ENCODE results near the gene TRMT10C.
"Not testable (repeated sequence)": the region's sequence is repeated elsewhere in the genome, so short reads cannot be mapped to it uniquely, and the experiment has no call there.

TRMT10C gene

GRCh38 chr3:101561630-101562328, at the start of gene TRMT10C:
TRMT10C (plus strand) TSS chr3:101561868; CDS start chr3:101564782, 2,914 bp downstream.
- DNase-seq (ENCODE audit: low read depth in 3 of 3): peak; percentile 85 to 91 (median 91)

DNA sequence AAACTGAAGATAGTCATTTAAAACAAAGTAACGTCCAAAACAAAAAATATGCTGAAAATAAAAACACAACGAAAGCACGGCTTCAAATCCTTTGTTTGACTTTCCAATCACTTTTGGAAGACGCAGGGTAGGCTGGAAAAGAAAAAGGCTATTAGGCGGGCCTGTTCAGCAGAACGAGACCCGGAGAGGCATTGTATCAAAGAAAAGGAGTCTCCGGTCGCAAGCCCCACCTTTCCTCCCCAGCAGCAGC, 49.3 kb upstream of the TRMT10C start:
- DNase-seq (ENCODE audit: low read depth in 3 of 3): peak in 1 of 3 experiments; percentile 11

GRCh38 chr3:101512646-101513418, 48.8 kb upstream of the TRMT10C start, which contains the start of gene SENP7:
SENP7 (minus strand) TSS chr3:101513212; CDS start chr3:101513130, 82 bp downstream.
- peak; percentile 58 to 77 (median 62) for DNase-seq (ENCODE audit: low read depth in 3 of 3)

- DNase-seq (ENCODE audit: low read depth in 3 of 3): no peak
Measured at GRCh38 chr3:101513419-101513986, 48.2 kb upstream of the TRMT10C start.

- peak; percentile 8 to 23 (median 22) for DNase-seq (ENCODE audit: low read depth in 3 of 3)
Measured at GRCh38 chr3:101518421-101518871, 43.2 kb upstream of the TRMT10C start.

- no peak for DNase-seq (ENCODE audit: low read depth in 3 of 3)
Measured at GRCh38 chr3:101519685-101520365, 41.8 kb upstream of the TRMT10C start.

DNA sequence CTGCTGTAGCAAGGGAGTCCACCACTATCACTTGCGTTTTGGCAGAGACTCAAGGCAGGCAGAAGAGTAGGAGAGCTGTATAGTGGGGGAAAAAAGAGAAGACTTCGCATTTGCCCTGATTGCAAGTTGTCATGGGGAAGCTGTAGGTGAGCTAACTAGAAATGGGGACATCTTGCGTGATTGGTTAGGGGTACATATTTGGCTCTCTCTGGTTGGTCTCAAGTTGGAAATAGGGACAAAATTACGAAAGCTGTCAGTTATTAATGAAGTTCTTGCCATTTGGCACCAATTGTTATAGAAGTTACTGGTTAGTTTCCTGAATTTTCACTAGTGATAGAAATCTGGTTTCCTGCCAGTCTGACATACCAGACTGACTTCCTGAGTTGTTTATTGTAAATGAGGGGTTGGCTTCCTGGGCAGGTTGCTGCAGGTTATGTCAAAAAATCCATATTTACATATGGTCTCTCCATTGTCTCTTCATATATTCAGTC, 40.4 kb upstream of the TRMT10C start:
- no peak for DNase-seq (ENCODE audit: low read depth in 3 of 3)

DNA sequence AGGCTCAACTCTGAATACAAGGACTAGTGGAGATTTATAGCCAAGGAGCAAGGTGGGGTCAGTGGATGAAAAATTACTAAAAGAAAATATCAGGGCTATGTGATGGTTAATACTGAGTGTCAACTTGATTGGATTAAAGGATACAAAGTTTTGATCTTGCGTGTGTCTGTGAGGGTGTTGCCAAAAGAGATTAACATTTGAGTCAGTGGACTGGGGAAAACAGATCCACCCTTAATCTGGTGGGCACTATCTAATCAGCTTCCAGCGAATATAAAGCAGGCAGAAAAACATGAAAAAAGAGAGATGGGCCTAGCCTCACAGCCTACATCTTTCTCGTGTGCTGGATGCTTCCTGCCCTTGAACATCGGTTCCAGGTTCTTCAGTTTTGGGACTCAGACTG, 34.2 kb upstream of the TRMT10C start:
- DNase-seq (ENCODE audit: low read depth in 3 of 3): no peak

GRCh38 chr3:101527906-101528305, 33.8 kb upstream of the TRMT10C start:
- DNase-seq (ENCODE audit: low read depth in 3 of 3): no peak

DNA sequence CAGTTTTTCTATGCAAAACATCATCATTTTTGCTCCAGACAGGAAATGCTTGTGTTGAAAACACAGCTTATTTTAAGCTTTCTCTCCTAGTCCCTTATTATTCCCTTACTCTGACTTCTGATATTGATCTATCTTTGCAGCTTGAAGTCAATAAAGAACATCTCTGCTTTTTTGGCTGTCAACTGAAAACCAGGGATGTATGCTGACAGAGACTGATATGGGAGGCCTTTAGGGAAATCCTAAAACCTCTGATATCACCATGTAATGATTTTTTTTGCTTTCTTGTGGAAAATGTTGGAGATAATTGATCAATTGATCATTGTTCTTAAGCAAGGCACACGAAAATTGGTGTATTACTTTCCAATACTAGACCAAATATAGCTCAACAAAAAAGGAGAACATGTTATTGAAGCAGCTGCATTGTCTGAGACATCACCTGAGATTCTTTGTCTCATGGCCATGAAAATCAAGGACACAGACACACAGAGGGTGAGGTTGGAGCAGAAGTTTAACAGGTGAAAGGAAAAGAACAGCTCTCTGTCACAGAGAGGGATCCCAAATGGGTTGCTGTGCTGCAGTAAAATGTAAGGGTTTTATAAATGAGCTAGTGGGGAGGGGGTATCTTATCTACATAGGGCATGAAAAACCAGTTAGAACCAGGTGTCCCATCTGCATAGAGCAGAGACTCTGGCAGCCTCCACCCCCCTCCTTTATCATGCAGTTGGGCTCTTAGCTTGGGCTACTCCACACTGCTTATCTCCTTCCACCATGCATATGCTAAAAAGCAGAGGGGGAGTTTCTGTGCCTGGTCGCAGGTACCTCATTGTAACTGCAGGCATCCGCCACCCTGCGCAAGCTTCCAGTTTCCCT, 31.6 kb upstream of the TRMT10C start:
- DNase-seq (ENCODE audit: low read depth in 3 of 3): no peak

- no peak for DNase-seq (ENCODE audit: low read depth in 3 of 3)
Measured at GRCh38 chr3:101530686-101531047, 31.0 kb upstream of the TRMT10C start.

DNA sequence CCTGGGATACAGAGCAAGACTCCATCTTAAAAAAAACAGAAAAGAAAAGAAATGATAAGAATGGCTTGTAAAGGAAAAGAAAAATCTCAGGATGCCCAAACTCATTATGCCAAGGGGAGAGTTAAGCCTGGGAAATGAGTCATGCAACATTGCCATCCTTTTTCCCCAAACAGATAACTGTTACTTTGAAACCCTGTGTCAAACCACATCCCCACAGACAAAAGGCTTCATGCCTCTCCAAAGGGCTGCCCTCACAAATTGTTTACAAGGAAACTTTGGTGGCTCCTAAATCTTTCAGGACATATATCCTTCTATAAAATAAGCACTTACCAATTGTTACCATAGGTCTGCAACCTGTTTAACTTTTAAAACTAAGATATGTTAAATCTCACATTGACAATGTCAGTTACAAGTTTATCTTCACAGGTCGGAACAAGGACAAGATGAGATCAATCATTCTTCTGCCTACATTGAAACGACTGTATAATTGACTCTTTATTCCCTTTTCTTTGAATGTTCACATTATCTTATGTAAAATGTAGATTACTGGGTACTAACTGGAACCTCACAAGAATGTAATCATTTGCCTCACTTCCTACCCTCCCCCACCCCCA, 30.1 kb upstream of the TRMT10C start:
- DNase-seq (ENCODE audit: low read depth in 3 of 3): no peak

DNA sequence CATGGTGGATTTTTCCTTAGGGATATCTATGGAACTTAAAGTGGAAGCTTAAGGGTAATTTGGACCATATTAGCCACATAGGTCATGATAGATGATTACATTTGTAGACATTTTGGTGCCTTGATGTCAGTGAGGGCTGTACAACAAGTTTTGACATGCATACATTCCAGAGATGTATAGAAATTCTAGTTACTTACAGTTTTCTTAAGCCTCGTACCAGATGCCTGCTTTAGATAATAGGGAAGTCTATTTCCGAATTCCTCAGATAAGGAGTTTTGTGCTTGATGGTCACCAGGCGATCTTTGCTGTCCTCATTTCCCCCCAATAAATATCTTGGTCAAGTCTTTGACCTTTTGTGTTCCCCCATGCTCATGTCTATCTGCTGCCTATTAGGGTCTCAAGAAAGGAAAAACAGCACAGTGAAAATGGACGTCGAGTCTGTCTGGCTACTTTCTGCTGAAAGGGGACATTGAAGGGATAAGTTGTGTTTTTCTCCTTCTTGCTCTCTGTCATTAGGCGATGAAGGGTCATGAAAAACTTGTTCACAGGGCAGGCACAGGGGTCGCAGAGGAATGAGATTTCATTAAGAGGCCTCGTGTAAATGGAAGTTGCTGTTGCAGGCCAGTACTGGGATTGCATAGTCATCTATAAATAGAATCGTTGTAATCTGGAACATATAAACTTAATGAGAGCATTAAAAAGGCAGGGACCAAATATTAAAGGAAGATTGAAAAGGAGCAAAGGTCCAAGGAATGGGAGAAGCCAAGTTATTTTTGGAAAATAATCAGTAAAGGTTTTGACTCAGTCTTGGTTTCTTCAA, 28.7 kb upstream of the TRMT10C start:
- DNase-seq (ENCODE audit: low read depth in 3 of 3): no peak

DNA sequence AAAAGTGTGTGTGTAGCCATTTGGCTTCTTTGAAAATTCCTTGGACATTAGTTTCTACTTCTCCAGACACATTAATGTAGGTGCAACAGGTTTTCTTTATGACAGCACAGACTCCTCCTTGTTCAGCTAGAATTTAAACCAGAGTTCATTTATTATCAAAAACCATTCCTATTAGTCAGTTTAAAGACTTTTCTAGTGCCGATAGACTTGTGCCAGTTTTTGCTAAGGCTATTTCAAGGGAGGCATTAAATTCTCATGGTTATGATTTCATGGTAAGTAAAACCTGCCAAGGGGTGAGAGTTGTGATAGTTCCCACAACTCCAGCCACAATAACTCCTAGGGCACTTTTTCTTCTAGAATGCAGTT, 28.1 kb upstream of the TRMT10C start:
- no peak for DNase-seq (ENCODE audit: low read depth in 3 of 3)

GRCh38 chr3:101535221-101535620, 26.4 kb upstream of the TRMT10C start:
- no peak for DNase-seq (ENCODE audit: low read depth in 3 of 3)

DNA sequence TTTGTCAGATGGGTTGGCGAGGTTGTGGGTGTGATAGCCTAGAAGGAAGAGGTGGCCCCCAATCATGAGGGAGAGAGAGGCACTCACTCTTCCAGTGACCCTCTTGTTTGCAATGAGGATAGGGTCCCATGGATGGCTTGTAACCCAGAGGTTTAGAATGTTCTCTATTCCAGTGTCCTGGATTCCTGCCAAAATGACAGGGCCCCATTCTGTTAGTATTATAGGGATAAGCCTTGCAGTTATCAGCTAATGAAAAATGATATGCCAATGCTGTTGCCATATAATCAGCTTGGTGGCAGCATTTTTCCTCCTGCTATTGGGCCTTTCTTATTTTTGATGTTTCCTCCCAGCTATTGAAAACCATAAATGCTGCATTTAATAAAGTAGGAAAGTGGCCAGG, 25.4 kb upstream of the TRMT10C start:
- DNase-seq (ENCODE audit: low read depth in 3 of 3): no peak

DNA sequence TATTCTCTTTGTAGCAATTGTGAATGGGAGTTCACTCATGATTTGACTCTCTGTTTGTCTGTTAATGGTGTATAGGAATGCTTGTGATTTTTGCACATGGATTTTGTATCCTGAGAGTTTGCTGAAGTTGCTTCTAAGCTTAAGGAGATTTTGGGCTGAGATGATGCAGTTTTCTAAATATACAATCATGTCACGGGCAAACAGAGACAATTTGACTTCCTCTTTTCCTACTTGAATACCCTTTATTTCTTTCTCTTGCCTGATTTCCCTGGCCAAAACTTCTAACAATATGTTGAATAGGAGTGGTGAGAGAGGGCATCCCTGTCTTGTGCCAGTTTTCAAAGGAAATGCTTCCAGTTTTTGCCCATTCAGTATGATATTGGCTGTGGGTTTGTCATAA, 24.7 kb upstream of the TRMT10C start:
- not testable (repeated sequence) for DNase-seq (ENCODE audit: low read depth in 3 of 3)

DNA sequence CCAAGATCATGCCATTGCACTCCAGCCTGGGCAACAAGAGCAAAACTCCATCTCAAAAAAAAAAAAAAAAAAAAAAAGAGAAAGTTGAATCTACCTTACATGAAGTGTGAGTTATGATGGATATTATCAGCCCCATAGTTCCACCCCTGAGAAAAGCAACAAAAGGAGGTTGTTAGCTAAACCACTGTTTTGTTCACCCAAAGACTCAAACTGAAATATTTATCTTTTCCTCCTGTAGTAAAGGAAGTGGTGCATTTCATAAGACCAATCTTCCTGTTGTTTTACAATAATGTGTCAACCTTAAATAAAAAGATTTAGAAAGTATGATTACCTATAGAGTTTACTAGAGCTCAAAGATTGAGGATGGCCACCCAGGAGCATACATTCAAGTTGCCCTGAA, 18.7 kb upstream of the TRMT10C start:
- no peak for DNase-seq (ENCODE audit: low read depth in 3 of 3)

- DNase-seq (ENCODE audit: low read depth in 3 of 3): no peak
Measured at GRCh38 chr3:101544161-101544850, 17.4 kb upstream of the TRMT10C start.

All from stimulated activated CD4-positive, alpha-beta T cell treated with anti-CD3 and anti-CD28 coated beads, TNF-alpha, amount 100 ng/mL, for 24 hours (primary cell).